Measurements from ENCODE around the gene SPATA9.

SPATA9 gene

GRCh38 chr5:95668728-95669127 lies 14.1 kb downstream of the SPATA9 start:
- TF ChIP-seq ZNF16 (tag by site-specific recombination; IDR thresholded peaks at IDR 0.05; ENCODE audit: low read depth) (no peak), ZNF664 (tag by site-specific recombination; IDR thresholded peaks at IDR 0.05) (no peak), ZNF335 (tag by site-specific recombination; conservative IDR thresholded peaks at IDR 0.05) (no peak), ZNF132 (tag by site-specific recombination; IDR thresholded peaks at IDR 0.05; ENCODE audit: borderline replicate concordance) (no peak), ZNF544 (tag by site-specific recombination; IDR thresholded peaks at IDR 0.05) (no peak), TRIM28 (IDR thresholded peaks at IDR 0.05; ENCODE audit: borderline replicate concordance, low read length) (no peak), ZNF843 (tag by site-specific recombination; IDR thresholded peaks at IDR 0.05) (no peak), ZBTB49 (tag by site-specific recombination; IDR thresholded peaks at IDR 0.05; ENCODE audit: low read depth) (no peak), ZNF280D (tag by site-specific recombination; IDR thresholded peaks at IDR 0.05) (no peak), ZNF658 (tag by site-specific recombination; IDR thresholded peaks at IDR 0.05) (no peak), ZNF114 (tag by site-specific recombination; IDR thresholded peaks at IDR 0.05) (no peak), ZNF354C (tag by site-specific recombination; IDR thresholded peaks at IDR 0.05; ENCODE audit: borderline replicate concordance, low read depth) (no peak), ZNF501 (tag by site-specific recombination; IDR thresholded peaks at IDR 0.05) (no peak), ZNF571 (tag by site-specific recombination; IDR thresholded peaks at IDR 0.05) (no peak), SALL2 (tag by site-specific recombination; IDR thresholded peaks at IDR 0.05; ENCODE audit: borderline replicate concordance) (no peak), ZNF311 (tag by site-specific recombination; IDR thresholded peaks at IDR 0.05; ENCODE audit: borderline replicate concordance) (no peak), ZNF174 (tag by site-specific recombination; IDR thresholded peaks at IDR 0.05) (no peak), MEIS1 (CRISPR knock-in tag; IDR thresholded peaks at IDR 0.05; ENCODE audit: borderline replicate concordance) (no peak), ZNF140 (tag by site-specific recombination; IDR thresholded peaks at IDR 0.05) (no peak)
- Histone ChIP-seq H3K4me3 (ENCODE audit: low read depth, low read length) (no peak overlapping the region), H3K9me3 (ENCODE audit: control insufficient read depth, insufficient read depth, low read depth, low read length) (no peaks in the 10 kb centered on the region), H3K4me1 (ENCODE audit: control insufficient read depth, insufficient read depth, low read length) (peaks cover 7% of the 10 kb centered on the region; the same call in 1 of the 2 replicates), H3K27ac (ENCODE audit: extremely low read depth, low read depth, low read length) (no peak overlapping the region), H3K36me3 (ENCODE audit: control insufficient read depth in 2 of 2, insufficient read depth in 1 of 2, low read length in 2 of 2) (no peaks in the 10 kb centered on the region)
- ChIA-PET POLR2A (interaction anchor here (1.3 kb wide), 1 partner anchor 62 kb away, joined by 3 read pairs; the partner anchor contains the start of gene RHOBTB3), CTCF (interaction anchor here (0.6 kb wide), 1 partner anchor 24 kb away, joined by 10 read pairs; no protein-coding TSS in a partner anchor)

GRCh38 chr5:95668216-95668615 lies 14.6 kb downstream of the SPATA9 start:
- TF ChIP-seq RBAK (tag by site-specific recombination; IDR thresholded peaks at IDR 0.05) (no peak), MZF1 (tag by site-specific recombination; IDR thresholded peaks at IDR 0.05; ENCODE audit: borderline replicate concordance) (no peak), SCRT1 (tag by site-specific recombination; IDR thresholded peaks at IDR 0.05; ENCODE audit: borderline replicate concordance) (no peak), ZSCAN30 (tag by site-specific recombination; IDR thresholded peaks at IDR 0.05) (no peak), ZNF324 (tag by site-specific recombination; IDR thresholded peaks at IDR 0.05) (no peak), ZNF776 (tag by site-specific recombination; IDR thresholded peaks at IDR 0.05; ENCODE audit: borderline replicate concordance) (no peak), ZNF514 (tag by site-specific recombination; IDR thresholded peaks at IDR 0.05) (no peak), ATF2 (tag by site-specific recombination; IDR thresholded peaks at IDR 0.05; ENCODE audit: low read depth) (no peak), ZNF10 (tag by site-specific recombination; IDR thresholded peaks at IDR 0.05) (no peak)
- ChIA-PET POLR2A (interaction anchor here (1.3 kb wide), 1 partner anchor 63 kb away, joined by 3 read pairs; the partner anchor contains the start of gene RHOBTB3), CTCF (interaction anchor here (4.7 kb wide), 1 partner anchor 113 kb away, joined by 25 read pairs; no protein-coding TSS in a partner anchor)
- Histone ChIP-seq H3K4me3 (ENCODE audit: low read depth, low read length) (no peak overlapping the region), H3K27ac (ENCODE audit: extremely low read depth, low read depth, low read length) (no peak overlapping the region), H3K4me1 (ENCODE audit: control insufficient read depth, insufficient read depth, low read length) (peaks cover 7% of the 10 kb centered on the region; the same call in 1 of the 2 replicates), H3K36me3 (ENCODE audit: control insufficient read depth in 2 of 2, insufficient read depth in 1 of 2, low read length in 2 of 2) (no peaks in the 10 kb centered on the region), H3K9me3 (ENCODE audit: control insufficient read depth, insufficient read depth, low read depth, low read length) (no peaks in the 10 kb centered on the region)
